Keratinocyte (primary cell): ENCODE data around the gene SEMA3A. TPM values are rescaled to one million over a fixed set of nuclear protein-coding genes. Genes with fewer than 3 reads are reported as not detected.

Source experiments
- DNase-seq: peaks from one replicate; pipeline ENCODE4 v3.0.0-alpha.2; 2011; ENCODE audit warnings: low read depth, missing footprints, low spot score
- FAIRE-seq: peaks from 2 replicates; lab custom pipeline; 2011; peaks lifted over from hg19 to GRCh38; lab: Jason Lieb, UNC
- H2AFZ ChIP-seq: 2 replicates; pipeline ENCODE4 v1.6.0; 2012; ENCODE audit warnings: low read length, control low read depth, inconsistent platforms; ENCODE audit not compliant: control insufficient read depth
- H3K27ac ChIP-seq: 2 replicates; pipeline ENCODE4 v1.5.1; 2011; ENCODE audit warnings: low read length; ENCODE audit not compliant: control insufficient read depth, insufficient read depth
- H3K27me3 ChIP-seq: 3 replicates; pipeline ENCODE4 v1.6.0; 2011; ENCODE audit warnings: low read length; ENCODE audit not compliant: control insufficient read depth, insufficient read depth; ENCODE audit errors: extremely low read depth
- H3K36me3 ChIP-seq, 2 experiments: 2 replicates in 1 of 2; 3 replicates in 1 of 2; pipeline ENCODE4 v1.5.1; 2011; ENCODE audit warnings: low read length in 2 of 2, mild to moderate bottlenecking in 1 of 2; ENCODE audit not compliant: control insufficient read depth in 2 of 2, insufficient read depth in 2 of 2; ENCODE audit errors: extremely low read depth in 1 of 2
- H3K4me1 ChIP-seq: 3 replicates; pipeline ENCODE4 v1.5.1; 2011; ENCODE audit warnings: low read length; ENCODE audit not compliant: control insufficient read depth, insufficient read depth; ENCODE audit errors: extremely low read depth
- H3K4me2 ChIP-seq: 3 replicates; pipeline ENCODE4 v1.6.0; 2011; ENCODE audit warnings: low read depth, low read length; ENCODE audit not compliant: control insufficient read depth, insufficient read depth; ENCODE audit errors: extremely low read depth
- H3K4me3 ChIP-seq, 3 experiments: fragments of 200-600 bp in 1 of 3; sonication (generic) in 1 of 3; 2 replicates in 2 of 3; 3 replicates in 1 of 3; pipeline ENCODE4 v1.5.1; 2011 to 2016; ENCODE audit warnings: low read length in 3 of 3, mild to moderate bottlenecking in 3 of 3, control low read depth in 2 of 3, inconsistent platforms in 1 of 3, low read depth in 1 of 3, mixed read lengths in 1 of 3, mixed run types in 1 of 3, moderate library complexity in 1 of 3; ENCODE audit not compliant: control insufficient read depth in 2 of 3, insufficient read depth in 2 of 3; ENCODE audit errors: extremely low read depth in 1 of 3
- H3K79me2 ChIP-seq: 2 replicates; pipeline ENCODE4 v1.6.0; 2012; ENCODE audit warnings: low read length; ENCODE audit not compliant: control insufficient read depth, insufficient read depth
- H3K9ac ChIP-seq: 3 replicates; pipeline ENCODE4 v1.6.0; 2011; ENCODE audit warnings: low read length; ENCODE audit not compliant: control insufficient read depth, insufficient read depth; ENCODE audit errors: extremely low read depth
- H3K9me1 ChIP-seq: 3 replicates; pipeline ENCODE4 v1.6.0; 2011; ENCODE audit warnings: low read length; ENCODE audit not compliant: control insufficient read depth, insufficient read depth; ENCODE audit errors: extremely low read depth
- H3K9me3 ChIP-seq: 2 replicates; pipeline ENCODE4 v1.5.1; 2012; ENCODE audit warnings: low read depth, low read length; ENCODE audit not compliant: control insufficient read depth
- H4K20me1 ChIP-seq: 3 replicates; pipeline ENCODE4 v1.6.0; 2011; ENCODE audit warnings: low read length; ENCODE audit not compliant: control insufficient read depth, insufficient read depth; ENCODE audit errors: extremely low read depth
- CTCF ChIP-seq, 3 experiments: IDR thresholded peaks in 1 of 3; conservative IDR thresholded peaks in 1 of 3; optimal IDR thresholded peaks in 1 of 3; 2 replicates in 2 of 3; 3 replicates in 1 of 3; pipeline versions ENCODE3 to v1.5.1; 2011; ENCODE audit warnings: low read length in 3 of 3, mild to moderate bottlenecking in 3 of 3, moderate library complexity in 2 of 3, control low read depth in 1 of 3, inconsistent platforms in 1 of 3; ENCODE audit not compliant: insufficient read depth in 2 of 3; ENCODE audit errors: extremely low read depth in 1 of 3
- EZH2 ChIP-seq: IDR thresholded peaks from one replicate; pipeline ENCODE4 v1.6.1; 2012; ENCODE audit warnings: inconsistent platforms, mild to moderate bottlenecking, low read length, moderate library complexity
- dilution Hi-C: fragments of 300-500 bp; cut with MboI; formaldehyde crosslinking; loops from one replicate; pipeline ENCODE4 v1.7.0; 2020; ENCODE audit warnings: low sequenced_read_pairs; ENCODE audit not compliant: extremely low pct_ligation_motif_present
- polyA plus RNA-seq, 5 experiments: library from polyadenylated mRNA; depleted of rRNA in 3 of 5; stranded (reverse) in 3 of 5; stranded (forward) in 1 of 5; unstranded in 1 of 5; fragments of >200 nt; gene quantifications; 1 replicate in 1 of 5; 2 replicates in 3 of 5; 3 replicates in 1 of 5; pipeline versions ENCODE4 v1.2.1 to v1.2.3, GENCODE V29; 2011 to 2012; ENCODE audit warnings: missing spikeins in 2 of 5, low read depth in 1 of 5, low replicate concordance in 1 of 5

Gene SEMA3A
- polyA plus RNA-seq, 1 donor (not counting 4 experiments of a cell fraction or from before 2014, with no cell fraction given): 2.1 TPM

- H3K79me2 ChIP-seq: no peaks in the 10 kb centered on the region
- DNase-seq (no peak), FAIRE-seq (no peak)
- TF ChIP-seq EZH2 (no peak), CTCF (optimal IDR thresholded peaks at IDR 0.05 in 1 of 3, IDR thresholded peaks at IDR 0.05 in 1 of 3, conservative IDR thresholded peaks at IDR 0.05 in 1 of 3; ENCODE audit: extremely low read depth in 1 of 3, insufficient read depth in 2 of 3, low read length in 3 of 3) (no peak)
- no peaks in the 10 kb centered on the region for H3K27me3 ChIP-seq
- no peaks in the 10 kb centered on the region for H4K20me1 ChIP-seq
- no peak overlapping the region for H3K4me3 ChIP-seq
- no peaks in the 10 kb centered on the region for H3K9me1 ChIP-seq
- H3K4me2 ChIP-seq: no peak overlapping the region
- dilution Hi-C loops: no loop called here
- no peak overlapping the region for H3K9ac ChIP-seq
- H3K4me1 ChIP-seq: peaks cover 5% of the 10 kb centered on the region
- no peaks in the 10 kb centered on the region for H3K36me3 ChIP-seq
- H2AFZ ChIP-seq: no peak overlapping the region
- H3K27ac ChIP-seq: no peak overlapping the region
- H3K9me3 ChIP-seq: no peaks in the 10 kb centered on the region
Observed at GRCh38 chr7:84110400-84110799, 84.2 kb downstream of the SEMA3A start.

DNA sequence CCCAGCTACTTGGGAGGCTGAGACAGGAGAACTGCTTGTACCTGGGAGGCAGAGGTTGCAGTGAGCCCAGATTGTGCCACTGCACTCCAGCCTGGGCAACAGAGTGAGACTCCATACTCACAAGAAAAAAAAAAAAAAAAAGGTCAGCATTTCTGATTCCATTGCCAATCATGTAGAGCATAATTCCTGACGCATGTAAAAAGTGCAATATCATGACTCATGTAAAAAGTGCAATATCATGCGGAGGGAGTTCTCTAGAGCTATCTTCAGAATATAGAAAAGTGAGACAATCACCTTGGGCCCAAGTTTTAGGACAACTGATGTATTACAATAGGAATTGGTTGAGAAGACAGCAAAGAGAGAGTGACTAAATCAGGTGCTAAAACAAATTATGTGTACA, 85.8 kb downstream of the SEMA3A start:
- Histone ChIP-seq H3K4me3 (no peak overlapping the region), H3K4me2 (no peak overlapping the region), H3K36me3 (no peaks in the 10 kb centered on the region), H4K20me1 (no peaks in the 10 kb centered on the region), H3K9me1 (no peaks in the 10 kb centered on the region), H3K79me2 (no peaks in the 10 kb centered on the region), H3K9ac (no peak overlapping the region), H2AFZ (no peak overlapping the region), H3K27me3 (no peaks in the 10 kb centered on the region), H3K4me1 (peaks cover 5% of the 10 kb centered on the region), H3K27ac (no peak overlapping the region), H3K9me3 (no peaks in the 10 kb centered on the region)
- dilution Hi-C loops: no loop called here
- TF ChIP-seq CTCF (optimal IDR thresholded peaks at IDR 0.05 in 1 of 3, IDR thresholded peaks at IDR 0.05 in 1 of 3, conservative IDR thresholded peaks at IDR 0.05 in 1 of 3; ENCODE audit: extremely low read depth in 1 of 3, insufficient read depth in 2 of 3, low read length in 3 of 3) (no peak), EZH2 (no peak)
- FAIRE-seq (no peak), DNase-seq (no peak)
